IMR-90 (cell line): ENCODE data around the gene THY1. TPM values are rescaled to one million over a fixed set of nuclear protein-coding genes. Genes with fewer than 3 reads are reported as not detected.
"Not testable (repeated sequence)": the region's sequence is repeated elsewhere in the genome, so short reads cannot be mapped to it uniquely, and the experiment has no call there.

Source experiments
- ATAC-seq: fragments of 200-7000 bp; cut with Tn5 transposase; 2 replicates; pipeline ENCODE4 v1.9.1; 2020; ENCODE audit warnings: low read depth, mild to moderate bottlenecking, moderate library complexity
- BruUV-seq: library from RNA; stranded (reverse); fragments of 400-500 nt; replicated peaks from 2 replicates; lab custom pipeline; 2021; lab: Mats Ljungman, UMichigan
- CTCF ChIA-PET: fragments of 300-600 bp; formaldehyde crosslinking; extraction: SDS; loops from one replicate; lab custom pipeline; 2021; ENCODE audit warnings: antibody characterized with exemption; lab: Yijun Ruan, JAX
- POLR2A ChIA-PET: fragments of 300-600 bp; sonication (Branson Sonifier 250); formaldehyde crosslinking; loops from one replicate; lab custom pipeline; 2022; ENCODE audit warnings: antibody characterized with exemption; ENCODE audit not compliant: unreplicated experiment; lab: Charles Lee
- DNase-seq: peaks from one replicate; pipeline ENCODE4 v3.0.0; 2013
- H2AFZ ChIP-seq: replicated peaks from 2 replicates; pipeline ENCODE3; 2013; ENCODE audit warnings: low read length, mild to moderate bottlenecking; ENCODE audit not compliant: poor library complexity
- H2AK5ac ChIP-seq: 2 replicates; pipeline ENCODE4 v1.6.1; 2013; ENCODE audit warnings: low read depth, low read length, inconsistent platforms
- H2AK9ac ChIP-seq: replicated peaks from 2 replicates; pipeline ENCODE3; 2013; ENCODE audit warnings: mild to moderate bottlenecking, low read depth, low read length, moderate library complexity; ENCODE audit not compliant: poor library complexity
- H2BK120ac ChIP-seq: 2 replicates; pipeline ENCODE4 v1.6.1; 2013; ENCODE audit warnings: low read depth, low read length, inconsistent platforms
- H2BK15ac ChIP-seq: 3 replicates; pipeline ENCODE4 v1.6.1; 2013; ENCODE audit warnings: low read depth, low read length, inconsistent platforms
- H2BK20ac ChIP-seq: 2 replicates; pipeline ENCODE4 v1.6.1; 2013; ENCODE audit warnings: low read depth, mild to moderate bottlenecking, inconsistent platforms, low read length, moderate library complexity
- H2BK5ac ChIP-seq: 2 replicates; pipeline ENCODE4 v1.6.1; 2013; ENCODE audit warnings: mild to moderate bottlenecking, low read depth, low read length, inconsistent platforms; ENCODE audit not compliant: poor library complexity, severe bottlenecking
- H3K14ac ChIP-seq: replicated peaks from 2 replicates; pipeline ENCODE4 v1.6.1; 2013; ENCODE audit warnings: low read depth, low read length, inconsistent platforms
- H3K18ac ChIP-seq: 2 replicates; pipeline ENCODE4 v1.6.1; 2013; ENCODE audit warnings: low read depth, low read length, control low read depth
- H3K23ac ChIP-seq: 2 replicates; pipeline ENCODE4 v1.6.1; 2013; ENCODE audit warnings: low read depth, low read length, inconsistent platforms
- H3K27ac ChIP-seq: 2 replicates; pipeline ENCODE4 v1.5.1; 2013; ENCODE audit warnings: mild to moderate bottlenecking, control low read depth, low read length; ENCODE audit not compliant: insufficient read depth
- H3K27me3 ChIP-seq: 2 replicates; pipeline ENCODE4 v1.6.1; 2013; ENCODE audit warnings: low read length; ENCODE audit not compliant: control insufficient read depth, insufficient read depth
- H3K36me3 ChIP-seq: 2 replicates; pipeline ENCODE4 v1.6.1; 2013; ENCODE audit warnings: low read length, mixed read lengths; ENCODE audit not compliant: control insufficient read depth, insufficient read depth
- H3K4ac ChIP-seq: 2 replicates; pipeline ENCODE4 v1.6.1; 2013; ENCODE audit warnings: low read depth, low read length, inconsistent platforms
- H3K4me1 ChIP-seq: 2 replicates; pipeline ENCODE4 v1.6.1; 2013; ENCODE audit warnings: low read length, mixed read lengths; ENCODE audit not compliant: control insufficient read depth, insufficient read depth
- H3K4me2 ChIP-seq: 2 replicates; pipeline ENCODE4 v1.6.1; 2013; ENCODE audit warnings: low read depth, mild to moderate bottlenecking, control low read depth, low read length, moderate library complexity
- H3K4me3 ChIP-seq: 2 replicates; pipeline ENCODE4 v1.5.1; 2013; ENCODE audit warnings: low read depth, mild to moderate bottlenecking, control low read depth, low read length, moderate library complexity; ENCODE audit not compliant: insufficient read depth
- H3K56ac ChIP-seq: 2 replicates; pipeline ENCODE4 v1.6.1; 2013; ENCODE audit warnings: low read length, inconsistent platforms; ENCODE audit not compliant: insufficient read depth; ENCODE audit errors: extremely low read depth
- H3K79me1 ChIP-seq, 2 experiments: 2 replicates each; pipeline ENCODE4 v1.6.1; 2013; ENCODE audit warnings: low read length in 2 of 2, inconsistent platforms in 1 of 2, low read depth in 1 of 2
- H3K9ac ChIP-seq: 2 replicates; pipeline ENCODE4 v1.6.1; 2013; ENCODE audit warnings: low read depth, low read length, control low read depth
- H3K9me1 ChIP-seq: 2 replicates; pipeline ENCODE4 v1.6.1; 2013; ENCODE audit warnings: low read length, inconsistent platforms; ENCODE audit not compliant: insufficient read depth
- H3K9me3 ChIP-seq: 2 replicates; pipeline ENCODE4 v1.6.1; 2013; ENCODE audit warnings: low read length; ENCODE audit not compliant: control insufficient read depth, insufficient read depth
- H4K20me1 ChIP-seq: 2 replicates; pipeline ENCODE4 v1.6.1; 2013; ENCODE audit warnings: low read length, inconsistent platforms; ENCODE audit not compliant: insufficient read depth
- H4K5ac ChIP-seq: 2 replicates; pipeline ENCODE4 v1.6.1; 2013; ENCODE audit warnings: mild to moderate bottlenecking, low read depth, low read length, control low read depth
- H4K8ac ChIP-seq, 2 experiments: 2 replicates each; pipeline ENCODE4 v1.6.1; 2013; ENCODE audit warnings: low read depth in 2 of 2, low read length in 2 of 2, control low read depth in 1 of 2, inconsistent platforms in 1 of 2
- H4K91ac ChIP-seq: 2 replicates; pipeline ENCODE4 v1.6.1; 2013; ENCODE audit warnings: low read depth, low read length, inconsistent platforms; ENCODE audit not compliant: insufficient read depth
- FOS ChIP-seq: fragments of 150-350 bp; IDR thresholded peaks from 2 replicates; pipeline ENCODE4 v1.6.1; 2016; ENCODE audit warnings: low read depth, low read length
- MAFK ChIP-seq: IDR thresholded peaks from 2 replicates; pipeline ENCODE4 v1.6.1; 2012; ENCODE audit warnings: low read depth, low read length, improper control_type of control experiment
- MAZ ChIP-seq: IDR thresholded peaks from 2 replicates; pipeline ENCODE4 v1.6.1; 2012; ENCODE audit warnings: low read depth, mild to moderate bottlenecking, low read length, improper control_type of control experiment, moderate library complexity, borderline replicate concordance
- NFE2L2 ChIP-seq: fragments of 150-350 bp; IDR thresholded peaks from 2 replicates; pipeline ENCODE4 v1.6.1; 2016; ENCODE audit warnings: low read depth, mild to moderate bottlenecking, low read length
- RAD21 ChIP-seq: IDR thresholded peaks from 2 replicates; pipeline ENCODE4 v1.6.1; 2012; ENCODE audit warnings: low read length, improper control_type of control experiment
- SMC3 ChIP-seq: fragments of 150-350 bp; IDR thresholded peaks from 2 replicates; pipeline ENCODE4 v1.6.1; 2016; ENCODE audit warnings: low read depth, mild to moderate bottlenecking, antibody characterized with exemption, low read length, moderate library complexity
- WGBS, 2 experiments: methylation state at CpG; one replicate each; pipeline versions ENCODE4 v1.1.5 to v1.1.7; 2013; ENCODE audit warnings: missing lambda C conversion rate in 2 of 2; ENCODE audit not compliant: insufficient read length in 1 of 2; ENCODE audit errors: extremely low coverage in 2 of 2; 5-methylcytosine and 5-hydroxymethylcytosine counted together
- dilution Hi-C: fragments of 300-500 bp; cut with HindIII; formaldehyde crosslinking; loops from one replicate; pipeline ENCODE4 v1.14.3; 2018; ENCODE audit warnings: low sequenced_read_pairs; ENCODE audit not compliant: unreplicated experiment
- in situ Hi-C: fragments of 300-500 bp; cut with MboI; formaldehyde crosslinking; loops from 3 replicates; pipeline ENCODE4 v1.14.3; 2019; ENCODE audit warnings: low sequenced_read_pairs, inconsistent platforms, mixed read lengths
- intact Hi-C: fragments of 100-400 bp; cut with micrococcal nuclease; formaldehyde crosslinking; loops from 2 replicates; pipeline ENCODE4 v1.10.0; 2022
- polyA plus RNA-seq, 3 experiments: library from polyadenylated mRNA; depleted of rRNA; stranded (reverse); fragments of >200 nt; gene quantifications; 2 replicates each; pipeline ENCODE4 v1.2.3, GENCODE V29; 2012; ENCODE audit warnings: low replicate concordance in 1 of 3
- total RNA-seq: library from RNA; depleted of rRNA; stranded (reverse); fragments of >200 nt; gene quantifications from 2 replicates; pipeline ENCODE4 v1.2.3, GENCODE V29; 2012
- TF ChIP-seq, protein P1 (sequence below): conservative IDR thresholded peaks from 2 replicates; pipeline ENCODE4 v1.5.1; 2012; ENCODE audit warnings: mild to moderate bottlenecking, low read depth, low read length, improper control_type of control experiment

Gene THY1
- total and polyA plus RNA-seq, 2 of the 4 experiments (the other 2 are of a cell fraction), result 703 to 2,603 TPM

DNA sequence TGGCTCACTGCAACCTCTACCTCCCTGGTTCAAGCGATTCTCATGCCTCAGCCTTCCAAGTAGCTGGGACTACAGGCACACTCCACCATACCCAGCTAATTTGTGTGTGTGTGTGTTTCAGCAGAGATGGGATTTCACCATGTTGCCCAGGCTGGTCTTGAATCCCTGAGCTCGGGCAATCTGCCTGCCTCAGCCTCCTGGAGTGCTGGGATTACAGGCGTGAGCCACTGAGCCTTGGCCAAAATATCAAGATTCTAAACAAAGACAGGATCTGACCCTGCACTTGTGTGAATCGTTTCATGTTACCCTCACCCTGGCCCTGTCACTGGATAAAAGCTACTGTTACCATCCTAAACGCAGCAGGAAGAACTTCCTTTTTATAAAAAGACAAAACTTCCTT lies 15.6 kb upstream of the THY1 start:
- no TSS peak for BruUV-seq
- Histone ChIP-seq H3K36me3 (no peaks in the 10 kb centered on the region), H2AFZ (peak overlapping the region; percentile 73), H3K18ac (no peak overlapping the region), H4K91ac (no peak overlapping the region), H3K27me3 (no peaks in the 10 kb centered on the region), H4K20me1 (no peaks in the 10 kb centered on the region), H3K14ac (peak overlapping the region; percentile 14; the same call in 1 of the 2 replicates), H3K9ac (no peak overlapping the region), H2AK9ac (no peak overlapping the region), H2AK5ac (no peak overlapping the region), H3K4ac (no peak overlapping the region), H2BK120ac (0 out of 2 replicates have a peak overlapping the region, but pooled peaks have one; percentile 5), H3K23ac (no peak overlapping the region), H2BK20ac (0 out of 2 replicates have a peak overlapping the region, but pooled peaks have one; percentile 42), H3K4me3 (no peak overlapping the region), H3K9me1 (peaks cover 5% of the 10 kb centered on the region; the same call in 1 of the 2 replicates), H3K4me1 (peaks cover 5% of the 10 kb centered on the region), H3K56ac (no peak overlapping the region), H3K9me3 (no peaks in the 10 kb centered on the region), H4K8ac (0 out of 4 replicates have a peak overlapping the region, but pooled peaks of 1 of the 2 experiments have one; percentile 1), H3K79me1 (no peaks in the 10 kb centered on the region), H2BK5ac (no peak overlapping the region), H4K5ac (no peak overlapping the region), H3K27ac (no peak overlapping the region), H2BK15ac (peak overlapping the region; percentile 10; the same call in 1 of the 3 replicates), H3K4me2 (no peak overlapping the region)
- no peak for TF ChIP-seq RAD21
- TF ChIP-seq MAZ, result no peak
- TF ChIP-seq, protein P1, sequence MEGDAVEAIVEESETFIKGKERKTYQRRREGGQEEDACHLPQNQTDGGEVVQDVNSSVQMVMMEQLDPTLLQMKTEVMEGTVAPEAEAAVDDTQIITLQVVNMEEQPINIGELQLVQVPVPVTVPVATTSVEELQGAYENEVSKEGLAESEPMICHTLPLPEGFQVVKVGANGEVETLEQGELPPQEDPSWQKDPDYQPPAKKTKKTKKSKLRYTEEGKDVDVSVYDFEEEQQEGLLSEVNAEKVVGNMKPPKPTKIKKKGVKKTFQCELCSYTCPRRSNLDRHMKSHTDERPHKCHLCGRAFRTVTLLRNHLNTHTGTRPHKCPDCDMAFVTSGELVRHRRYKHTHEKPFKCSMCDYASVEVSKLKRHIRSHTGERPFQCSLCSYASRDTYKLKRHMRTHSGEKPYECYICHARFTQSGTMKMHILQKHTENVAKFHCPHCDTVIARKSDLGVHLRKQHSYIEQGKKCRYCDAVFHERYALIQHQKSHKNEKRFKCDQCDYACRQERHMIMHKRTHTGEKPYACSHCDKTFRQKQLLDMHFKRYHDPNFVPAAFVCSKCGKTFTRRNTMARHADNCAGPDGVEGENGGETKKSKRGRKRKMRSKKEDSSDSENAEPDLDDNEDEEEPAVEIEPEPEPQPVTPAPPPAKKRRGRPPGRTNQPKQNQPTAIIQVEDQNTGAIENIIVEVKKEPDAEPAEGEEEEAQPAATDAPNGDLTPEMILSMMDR, result no peak
- no peak for TF ChIP-seq MAFK
- TF ChIP-seq NFE2L2, result no peak
- no peak for TF ChIP-seq FOS
- no peak for TF ChIP-seq SMC3
- ChIA-PET POLR2A (no interaction called here), CTCF (interaction anchor here (1.7 kb wide), 1 partner anchor 32 kb away, joined by 4 read pairs; no protein-coding TSS in a partner anchor)
- dilution Hi-C loops (no loop called here), intact Hi-C loops (no loop called here), in situ Hi-C loops (no loop called here)
- WGBS, 2 experiments, result 40% methylated on average over 1 of the region's 5 CpGs; no CpG with 5 or more reads in 1 of the 2 experiments
- DNase-seq (no peak), ATAC-seq (peak; percentile 54)

DNA sequence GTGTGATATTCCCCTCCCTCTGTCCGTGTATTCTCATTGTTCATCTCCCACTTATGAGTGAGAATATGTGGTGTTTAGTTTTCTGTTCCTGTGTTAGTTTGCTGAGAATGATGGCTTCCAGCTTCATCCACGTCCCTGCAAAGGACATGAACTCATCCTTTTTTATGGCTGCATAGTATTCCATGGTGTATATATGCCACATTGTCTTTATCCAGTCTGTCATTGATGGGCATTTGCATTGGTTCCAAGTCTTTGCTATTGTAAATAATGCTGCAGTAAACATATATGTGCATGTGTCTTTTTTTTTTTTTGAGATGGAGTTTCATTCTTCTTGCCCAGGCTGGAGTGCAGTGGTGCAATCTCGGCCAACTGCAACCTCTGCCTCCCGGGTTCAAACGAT lies 14.5 kb upstream of the THY1 start:
- CTCF ChIA-PET, dilution Hi-C loops, POLR2A ChIA-PET: not testable (repeated sequence)

More for the DNA sequence above, 14.5 kb upstream of the THY1 start:
- H3K56ac ChIP-seq, H3K79me1 ChIP-seq, in situ Hi-C loops, H2AFZ ChIP-seq, H3K18ac ChIP-seq, H2BK120ac ChIP-seq, intact Hi-C loops, DNase-seq, H2AK5ac ChIP-seq, H4K91ac ChIP-seq, BruUV-seq, H3K23ac ChIP-seq, H3K4me3 ChIP-seq, ATAC-seq, H3K36me3 ChIP-seq, H2BK15ac ChIP-seq, H2BK20ac ChIP-seq, H3K4ac ChIP-seq, H3K27ac ChIP-seq, H3K27me3 ChIP-seq, H3K9me3 ChIP-seq, H3K4me2 ChIP-seq, H4K20me1 ChIP-seq, H4K5ac ChIP-seq, H3K9me1 ChIP-seq, H3K9ac ChIP-seq, H2BK5ac ChIP-seq, H2AK9ac ChIP-seq, H3K14ac ChIP-seq, H4K8ac ChIP-seq: not testable (repeated sequence)
- H3K4me1 ChIP-seq, result peaks cover 12% of the 10 kb centered on the region
- WGBS, 2 experiments, result no CpG with 5 or more reads among the region's 5 CpGs
